Stimulated activated CD8-positive, alpha-beta memory T cell treated with anti-CD3 and anti-CD28 coated beads, Interleukin-15, amount 100 ng/mL, for 48 hours (primary cell): ENCODE data around the gene CNRIP1.

ENCODE experiments used
- DNase-seq, 2 donors: peaks; one replicate each; pipeline ENCODE4 v3.0.0-alpha.2; 2020; ENCODE audit warnings: low read depth in 2 of 2

Gene CNRIP1

DNA sequence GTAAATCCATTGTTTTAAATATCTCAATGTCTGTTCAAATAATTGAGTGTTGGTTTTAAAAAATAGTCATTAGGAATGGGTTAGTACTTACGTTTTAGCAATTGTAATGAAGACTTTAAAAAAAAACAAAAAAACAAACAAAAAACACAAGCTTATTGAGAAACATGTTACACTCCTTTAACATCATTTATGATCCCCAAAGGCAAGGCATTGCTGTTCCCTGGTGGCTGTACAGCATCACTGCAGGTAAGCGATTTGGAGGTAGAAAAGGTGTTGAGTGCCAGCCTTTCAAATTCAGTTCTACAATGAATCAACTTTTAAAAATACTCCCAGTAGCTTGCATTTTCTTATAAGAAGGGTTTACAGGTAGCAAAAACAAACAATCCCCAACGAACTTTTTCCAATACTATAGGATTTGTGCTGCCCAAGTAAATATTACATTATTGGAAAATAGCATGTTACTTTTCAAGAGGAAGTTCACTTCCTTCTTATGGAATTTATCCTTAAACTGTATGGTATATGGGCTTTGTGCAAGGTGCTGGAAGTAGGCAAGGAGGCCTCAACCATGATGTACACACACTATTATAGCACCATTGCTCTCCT is 27.5 kb downstream of the CNRIP1 start:
- DNase-seq = no peak

DNA sequence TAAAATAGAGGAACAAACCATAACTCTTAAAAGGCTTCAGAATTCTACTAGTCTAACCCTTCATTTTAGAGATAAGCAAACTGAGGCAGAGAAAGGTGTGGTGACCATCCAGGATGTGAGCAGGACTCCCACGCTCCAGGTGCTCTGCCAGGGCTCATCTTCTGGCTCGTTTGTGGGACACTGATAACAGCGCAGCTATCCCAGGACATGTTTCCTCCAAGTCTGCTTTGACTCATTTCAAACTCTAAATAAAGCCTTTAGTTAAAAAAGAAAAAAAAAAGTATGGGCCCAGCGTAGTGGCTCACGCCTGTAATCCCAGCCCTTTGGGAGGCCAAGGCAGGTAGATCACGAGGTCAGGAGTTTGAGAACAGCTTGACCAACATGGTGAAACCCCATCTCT is 28.4 kb downstream of the CNRIP1 start:
- DNase-seq = no peak

DNA sequence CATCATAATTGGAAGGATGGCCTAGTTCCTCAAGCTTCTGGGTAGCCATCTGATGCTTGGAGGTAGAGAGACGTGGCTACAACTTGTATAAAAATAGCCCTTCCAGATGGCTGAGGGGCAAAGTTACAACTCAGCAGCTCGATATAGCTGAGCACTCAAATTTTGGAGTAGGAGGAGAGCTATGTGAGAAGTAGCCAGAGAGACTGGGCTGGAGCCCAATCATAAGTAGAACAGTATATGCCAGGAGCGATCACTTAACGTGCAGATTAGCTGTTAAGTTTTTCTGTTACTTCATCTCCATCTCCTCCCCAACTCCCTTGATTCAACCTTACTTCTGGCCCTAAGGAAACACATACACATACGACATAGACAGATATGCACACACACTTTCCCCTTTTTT is 28.8 kb downstream of the CNRIP1 start:
- no peak for DNase-seq

DNA sequence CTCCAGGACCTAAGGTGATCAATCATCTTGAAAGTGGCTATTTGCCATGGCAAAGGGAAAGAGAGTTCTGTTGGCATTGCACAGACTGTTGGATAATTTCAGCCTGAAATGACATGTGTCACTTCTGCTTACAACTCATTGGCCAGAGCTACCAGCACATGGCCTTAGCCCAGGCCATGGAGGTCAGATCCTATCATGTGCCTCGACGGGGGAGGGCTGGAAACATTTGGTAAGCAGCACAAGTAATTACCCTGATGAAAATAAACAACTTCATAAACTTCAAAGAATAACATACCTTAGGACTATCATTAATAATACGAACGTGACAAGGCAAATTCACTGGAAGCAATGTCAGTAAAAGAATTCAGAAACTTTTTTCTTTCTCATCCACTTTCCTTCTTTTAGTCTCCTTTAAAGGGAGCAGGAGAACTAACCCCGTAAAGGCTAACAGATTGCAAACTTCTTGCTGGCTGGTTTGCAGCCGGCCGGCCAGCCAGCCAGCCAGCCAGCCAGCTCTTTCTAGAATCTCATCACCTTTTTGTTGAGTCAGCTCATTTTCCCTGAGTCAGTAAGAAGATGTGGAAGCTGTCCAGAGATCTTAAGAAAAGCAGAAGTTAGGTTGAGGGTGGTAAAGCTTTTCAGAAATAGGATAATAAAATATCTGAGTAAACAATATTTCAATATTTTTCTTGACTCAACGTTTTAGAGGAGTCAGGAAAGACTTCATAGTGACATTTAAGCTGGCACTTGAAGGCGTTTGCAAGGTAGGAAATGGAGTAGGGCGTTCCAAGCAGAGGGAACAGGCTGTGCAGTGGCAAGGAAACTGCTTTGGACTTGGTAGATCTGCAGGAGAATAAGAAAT is 31.9 kb downstream of the CNRIP1 start:
- DNase-seq = no peak

DNA sequence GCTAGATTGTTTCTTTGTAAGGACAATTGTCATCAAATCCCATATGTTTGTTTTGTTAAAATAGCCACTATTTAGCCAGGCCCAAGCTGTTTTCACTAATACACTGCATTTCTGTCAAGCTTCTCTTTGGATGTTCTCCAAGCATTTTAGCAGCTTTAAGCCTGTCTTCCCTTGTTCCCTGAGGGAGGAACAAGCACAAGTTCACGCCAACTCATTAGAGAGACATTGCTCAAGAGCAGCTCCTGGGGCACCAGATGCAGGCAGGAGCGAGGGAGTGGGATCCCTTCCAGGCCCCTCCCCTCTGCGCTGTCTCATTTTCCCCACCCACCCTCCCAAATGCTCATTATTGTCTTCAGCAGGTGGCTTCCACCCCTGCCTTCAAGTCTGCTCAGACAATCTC is 34.9 kb downstream of the CNRIP1 start:
- no peak for DNase-seq

DNA sequence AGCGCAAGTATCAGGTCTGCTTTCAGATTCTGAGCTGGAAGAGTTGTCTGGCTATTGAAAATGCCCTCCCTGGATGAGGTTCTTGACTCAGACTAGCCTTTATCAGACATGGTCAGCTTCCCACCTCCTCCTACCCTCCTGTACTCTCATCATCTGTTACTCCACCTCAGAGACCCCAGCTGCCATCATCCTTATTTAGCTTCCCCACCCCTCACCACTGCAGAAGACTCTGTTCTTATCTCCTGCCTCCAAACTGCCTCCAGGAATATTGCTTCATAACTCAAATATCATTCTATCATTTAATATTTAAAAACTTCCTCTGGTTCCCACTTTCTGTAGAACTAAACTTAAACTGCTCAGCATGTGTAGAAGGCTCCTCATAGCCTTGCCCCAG is 36.3 kb downstream of the CNRIP1 start:
- no peak for DNase-seq

DNA sequence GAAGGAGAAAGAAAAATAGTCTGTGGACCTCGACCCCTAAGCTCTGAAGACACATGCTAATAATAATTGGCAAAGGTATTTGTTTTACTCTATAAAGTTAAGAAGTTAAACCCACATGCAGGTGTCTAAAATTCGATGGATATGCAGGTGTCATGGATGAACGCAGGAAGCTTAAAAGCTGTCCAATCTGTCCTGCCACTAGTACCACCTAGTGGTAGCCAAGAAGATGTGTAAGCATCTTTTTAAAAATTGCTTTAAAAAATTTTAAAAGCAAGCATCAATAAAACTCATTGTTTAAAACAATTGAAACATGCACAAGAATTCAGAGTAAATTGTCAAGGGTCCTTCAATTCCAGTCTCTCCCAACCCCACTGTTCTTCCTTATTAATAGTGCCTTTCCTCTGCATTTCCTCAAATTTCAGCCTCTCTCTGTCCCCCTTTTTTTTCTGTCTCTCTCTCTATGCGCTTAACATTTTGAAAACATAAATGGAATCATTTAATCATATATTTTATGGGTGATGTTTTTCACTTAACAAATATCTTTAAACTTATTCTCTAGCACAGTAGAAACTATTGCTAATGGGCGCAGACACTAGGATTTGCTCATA is 36.8 kb downstream of the CNRIP1 start:
- DNase-seq = no peak

DNA sequence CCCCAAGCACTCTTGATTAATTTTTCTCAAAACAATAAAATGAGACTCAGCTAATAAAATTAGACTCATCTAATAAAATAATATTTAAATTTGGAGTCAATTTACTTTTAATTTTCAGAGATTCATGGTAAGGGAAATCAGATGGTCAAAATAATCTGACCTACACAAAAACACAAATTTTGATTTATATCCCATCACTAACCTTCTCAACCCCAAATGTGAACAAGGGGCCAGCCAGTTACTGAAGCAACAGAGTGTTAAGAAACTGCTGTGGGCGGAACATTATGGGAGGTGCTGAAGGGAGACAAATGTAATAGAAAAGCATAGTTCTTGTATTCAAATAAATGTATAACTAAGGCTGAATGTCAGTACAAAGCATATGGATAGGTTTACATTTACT is 39.0 kb downstream of the CNRIP1 start:
- DNase-seq = no peak

DNA sequence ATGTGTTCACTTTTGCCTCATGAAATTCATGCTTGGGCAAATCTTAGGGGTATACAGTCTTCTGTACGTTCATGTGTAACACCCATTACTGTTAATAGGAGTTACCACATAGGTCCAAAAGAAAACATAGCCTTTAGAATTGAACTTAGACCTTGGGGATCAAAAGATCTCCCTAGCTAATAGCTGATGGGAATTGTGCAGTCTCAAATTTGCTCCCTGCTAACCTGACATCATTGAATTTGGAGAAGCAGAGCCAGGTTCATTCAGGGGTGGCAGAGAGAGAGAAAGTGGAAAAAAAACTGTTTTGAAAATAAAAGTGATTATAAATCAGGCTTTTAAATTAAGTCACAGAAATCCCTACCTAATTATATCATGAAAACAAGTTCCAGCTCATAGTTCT is 39.4 kb downstream of the CNRIP1 start:
- no peak for DNase-seq

DNA sequence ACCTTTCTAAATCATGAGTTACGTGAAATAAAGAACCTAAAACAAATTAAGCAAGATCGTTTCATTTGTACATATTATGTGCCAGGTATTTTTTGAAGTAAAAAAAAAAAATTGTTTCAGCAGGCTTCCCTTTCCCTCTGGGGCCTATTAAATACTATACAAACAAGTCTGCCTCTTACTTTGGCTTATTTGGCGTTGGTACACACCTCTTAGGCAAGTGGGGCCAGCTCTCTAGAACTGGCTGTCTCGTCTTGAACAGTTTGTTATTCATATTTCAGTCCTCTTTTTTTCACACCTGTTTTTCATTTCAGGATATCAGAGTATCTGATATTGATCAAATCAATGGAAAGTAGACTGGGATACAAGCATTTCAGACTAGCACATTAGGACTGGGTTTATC is 40.1 kb downstream of the CNRIP1 start:
- no peak for DNase-seq

DNA sequence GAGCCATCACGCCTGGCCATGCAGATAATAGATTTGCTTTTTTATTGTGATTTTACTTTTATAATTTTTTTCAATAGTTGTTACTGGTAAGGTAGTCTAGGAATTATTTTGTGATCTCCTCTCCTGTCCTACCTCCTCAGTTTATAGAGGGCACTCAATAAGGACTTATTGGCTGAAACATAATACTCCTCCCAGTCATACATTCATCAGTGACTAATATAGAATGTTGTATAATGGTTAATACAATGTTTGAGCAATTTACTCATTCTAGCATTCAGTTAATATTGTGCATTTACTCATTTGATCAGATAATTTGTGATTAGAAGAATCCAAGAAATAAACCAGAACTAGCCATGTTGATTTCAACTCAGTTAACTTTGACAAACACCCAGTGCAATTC is 41.6 kb downstream of the CNRIP1 start:
- no peak for DNase-seq

DNA sequence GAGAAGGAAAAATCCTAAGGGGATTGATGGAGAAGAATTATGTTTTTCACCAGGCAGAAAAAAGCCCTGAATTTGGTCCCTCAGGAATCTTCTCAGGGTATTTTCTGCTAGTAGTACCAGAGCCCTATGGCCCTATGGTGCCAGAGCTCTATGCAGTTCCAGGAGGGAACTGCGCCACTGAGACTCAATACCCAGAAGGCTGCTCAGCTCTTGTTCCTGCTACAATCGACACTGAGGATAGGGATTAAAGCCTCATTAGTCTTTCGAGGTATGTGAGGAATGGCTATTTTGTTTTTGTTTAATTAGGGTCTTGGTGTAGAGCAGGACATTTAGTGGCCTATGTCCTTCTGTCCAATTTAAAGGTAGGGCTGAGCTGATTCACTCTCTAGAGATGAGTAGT is 45.7 kb downstream of the CNRIP1 start:
- DNase-seq = no peak

DNA sequence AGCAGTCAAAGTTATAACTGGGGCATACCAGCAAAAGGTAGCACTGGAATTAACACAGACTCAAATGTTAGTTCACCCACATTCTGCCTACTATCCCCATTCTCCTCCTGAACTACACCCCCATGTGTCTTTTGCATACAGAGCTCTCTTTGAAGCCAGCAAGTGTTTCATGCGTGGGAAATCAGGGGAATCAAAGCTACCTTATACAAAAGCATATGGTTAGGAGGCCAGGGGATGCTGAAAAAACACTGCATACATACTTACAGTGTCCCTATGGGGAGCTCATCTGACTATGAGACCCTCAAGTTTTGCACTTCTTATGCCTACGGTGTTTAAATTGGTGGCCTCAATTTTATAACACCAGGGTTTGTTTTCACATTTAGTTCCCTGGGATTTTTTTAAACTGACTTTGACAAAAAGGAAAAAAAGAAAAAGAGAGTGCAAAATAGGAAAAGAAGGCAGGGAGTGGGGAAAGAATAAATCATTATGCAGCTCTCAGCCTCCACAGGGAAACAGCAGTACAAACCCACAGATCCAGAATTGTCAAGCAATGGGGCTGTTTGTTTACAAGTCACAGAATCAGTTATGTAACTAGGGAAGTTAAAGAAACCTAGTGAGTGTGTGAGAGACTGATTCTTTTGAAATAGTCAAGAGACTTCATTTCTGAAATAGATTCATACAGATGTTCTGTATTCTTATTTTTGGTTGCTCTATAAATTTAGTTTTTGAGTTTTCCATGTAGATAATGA is 47.3 kb downstream of the CNRIP1 start:
- no peak for DNase-seq

DNA sequence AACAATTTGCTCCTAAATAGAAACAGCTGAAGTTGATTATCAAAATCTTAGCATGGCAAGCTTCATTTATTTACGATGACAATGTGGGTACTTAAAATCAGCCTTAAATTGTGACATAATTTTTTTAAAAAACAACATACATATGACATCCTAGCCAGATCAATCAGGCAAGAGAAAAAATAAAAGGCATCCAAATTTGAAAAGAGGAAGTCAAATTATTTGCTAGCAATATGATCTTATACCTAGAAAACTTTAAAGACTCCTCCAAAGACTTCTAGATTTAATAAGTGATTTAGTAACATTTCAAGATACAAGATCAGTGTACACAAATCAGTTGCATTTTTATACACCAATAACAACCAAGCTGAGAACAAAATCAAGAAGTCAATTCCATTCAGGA is 53.1 kb downstream of the CNRIP1 start:
- DNase-seq = no peak

DNA sequence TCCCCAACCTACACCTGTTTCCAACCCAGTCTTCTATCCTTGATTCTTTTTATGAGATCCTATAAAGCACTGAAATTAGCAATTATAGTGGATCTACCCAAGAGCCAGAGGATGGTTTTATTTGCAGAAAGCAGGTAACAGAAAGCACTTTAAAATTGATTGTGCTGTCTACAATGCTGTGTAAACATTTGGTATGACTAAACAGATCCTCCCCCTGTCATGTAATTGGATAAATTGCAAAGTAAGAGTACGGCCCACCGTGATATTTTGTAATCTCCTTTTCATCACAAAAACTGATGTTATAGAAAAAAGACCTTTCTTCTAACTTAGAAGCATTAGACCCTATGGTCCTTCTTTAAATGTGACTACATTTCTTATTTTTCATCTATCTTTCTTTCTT is 56.1 kb downstream of the CNRIP1 start:
- no peak for DNase-seq

DNA sequence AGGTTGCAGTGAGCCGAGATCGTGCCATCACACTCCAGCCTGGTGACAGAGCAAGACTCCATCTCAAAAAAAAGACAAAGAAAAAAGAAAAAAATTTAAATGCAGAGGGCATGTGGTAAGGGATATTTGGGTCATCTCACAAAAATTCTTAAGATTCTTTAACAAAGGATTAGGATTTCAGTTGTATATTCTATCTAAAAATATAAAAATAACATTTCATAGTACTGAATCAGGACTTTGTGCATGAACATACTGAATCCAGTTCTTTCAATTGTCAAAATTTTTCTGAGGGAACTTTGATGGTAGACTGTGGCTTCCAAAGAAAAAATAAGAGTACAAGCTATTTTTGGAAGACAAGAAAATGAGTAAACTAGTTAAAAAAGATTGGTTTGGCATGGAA is 60.9 kb downstream of the CNRIP1 start:
- no peak for DNase-seq

DNA sequence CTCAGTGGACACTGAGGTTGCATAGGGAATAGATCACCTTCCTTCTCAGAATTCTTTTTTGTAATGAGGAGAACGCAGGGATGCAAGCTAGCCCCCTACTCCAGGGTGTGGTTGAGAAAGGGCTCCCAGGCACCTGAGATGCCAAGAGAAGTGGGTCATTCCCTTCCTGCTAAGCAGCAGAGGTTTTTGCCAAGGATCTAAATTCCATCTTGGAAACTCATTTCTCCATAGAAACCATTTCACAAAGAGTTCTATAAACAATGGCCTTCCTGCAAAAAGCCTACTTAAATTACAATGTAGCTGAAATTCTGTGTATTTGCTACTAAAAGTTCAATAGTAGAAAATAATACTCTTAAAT is 63.7 kb downstream of the CNRIP1 start:
- DNase-seq = no peak

DNA sequence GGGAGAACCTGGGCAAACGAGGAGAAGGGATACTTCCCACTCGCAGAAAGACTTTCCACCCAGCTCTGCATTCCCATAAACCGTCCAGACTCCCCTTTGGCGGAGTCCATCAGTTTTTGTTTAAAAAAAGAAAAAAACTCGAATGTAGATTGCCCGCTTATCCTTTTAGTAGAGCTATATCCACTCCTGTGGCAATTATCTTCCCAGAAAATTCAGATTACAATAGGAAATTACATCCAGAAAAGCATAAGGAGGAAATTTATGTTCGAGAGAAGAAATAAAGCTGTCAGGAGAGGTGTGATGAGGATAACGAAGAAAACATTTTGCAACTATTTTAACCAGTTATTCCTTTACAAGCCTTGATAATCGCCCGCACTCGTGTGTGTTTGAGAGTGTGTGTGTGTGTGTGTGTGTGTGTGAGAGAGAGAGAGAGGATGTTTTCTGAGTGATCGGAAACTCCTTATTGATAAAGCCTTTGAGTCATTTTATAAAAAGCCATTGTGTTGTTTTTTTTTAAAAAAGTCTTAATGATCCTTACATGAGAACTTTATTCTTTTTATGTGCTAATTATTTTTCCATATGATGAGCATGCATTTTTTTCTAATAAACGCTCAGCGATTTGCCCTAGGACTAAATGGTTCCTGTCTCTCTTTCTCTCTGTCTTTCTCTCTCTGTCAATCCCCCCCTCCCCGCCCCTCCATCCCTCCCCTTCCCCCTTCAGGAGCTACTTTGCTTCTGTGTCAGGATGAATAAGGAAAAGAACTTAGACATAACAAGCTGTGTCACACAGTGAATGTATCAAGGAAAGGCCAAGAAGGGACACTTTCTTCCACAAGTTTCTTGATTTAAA is 66.3 kb downstream of the CNRIP1 start:
- no peak for DNase-seq

DNA sequence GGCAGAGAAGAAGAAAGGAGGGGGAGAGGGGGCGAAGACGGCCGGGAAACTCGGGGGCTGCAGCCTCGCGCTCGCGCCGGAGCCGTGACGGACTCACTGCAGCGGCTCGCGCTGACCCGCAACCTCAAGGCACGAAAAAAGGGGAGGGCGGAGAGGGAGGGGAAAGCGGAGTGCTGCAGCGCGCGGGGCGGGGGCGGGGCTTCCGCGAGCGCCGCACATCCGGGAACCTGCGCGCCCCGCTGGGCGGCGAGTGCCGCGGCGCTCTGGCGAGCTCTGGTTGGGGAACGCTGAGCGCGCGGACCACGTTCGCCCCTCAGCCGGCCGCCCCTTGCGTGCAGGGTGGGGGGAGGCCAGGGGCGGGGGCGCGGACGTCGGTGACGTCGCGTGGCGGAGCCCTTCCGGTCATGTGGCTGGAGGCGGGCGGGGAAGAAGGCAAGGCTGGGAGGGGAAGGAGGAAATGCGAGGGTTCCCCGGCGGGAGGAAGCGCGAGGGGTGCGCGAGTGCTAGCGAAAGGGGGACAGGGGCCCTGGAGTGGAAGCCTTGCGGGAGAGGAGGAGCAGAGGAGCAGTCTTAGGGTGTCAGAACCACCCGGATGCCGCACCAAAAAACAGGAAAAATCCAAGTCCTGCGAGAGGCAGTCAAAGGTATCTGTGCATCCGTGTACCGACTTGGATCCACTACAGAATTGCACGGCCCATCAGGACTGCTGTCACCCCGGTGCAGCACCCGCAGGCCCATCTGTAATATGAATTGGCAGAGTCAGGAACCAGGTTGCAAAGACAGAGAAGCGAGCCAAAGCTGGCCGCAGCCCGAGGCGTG is 67.1 kb downstream of the CNRIP1 start, which contains the start of gene PPP3R1:
Gene PPP3R1 (minus strand): TSS at position 133 of the 819 bp plus-strand sequence. CDS start 405 bp downstream, outside the sequence.
- peak; percentile 93 to 94 for DNase-seq

DNA sequence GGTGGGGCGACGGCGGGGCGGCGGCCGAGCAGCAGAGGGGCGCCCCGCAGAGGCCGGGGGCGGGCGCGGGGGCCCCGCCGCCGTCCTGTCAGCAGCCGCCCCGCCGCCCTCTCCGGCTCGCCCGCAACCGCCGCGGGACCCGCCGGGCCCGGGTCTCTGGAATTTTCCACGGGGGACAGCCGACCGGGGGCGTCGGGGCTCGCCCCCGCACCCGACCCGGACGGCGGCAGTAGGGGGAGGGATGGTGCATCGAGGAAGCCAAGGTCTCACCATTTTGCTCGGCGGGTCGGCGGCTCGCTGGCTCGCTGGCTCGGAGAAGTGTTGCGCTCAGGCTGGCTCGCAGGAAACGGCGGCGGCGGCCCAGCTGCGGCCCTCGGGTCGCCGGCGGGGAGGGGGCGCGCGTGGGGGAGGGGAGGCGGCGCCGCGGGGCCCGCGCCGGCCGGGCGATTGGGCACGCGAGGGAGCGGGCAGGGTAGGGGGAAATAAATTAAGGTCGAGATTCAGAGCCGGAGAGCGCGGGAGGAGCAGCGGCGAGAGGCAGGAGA is 67.8 kb downstream of the CNRIP1 start:
- DNase-seq = peak; percentile 15
